ENCODE data around the gene NBAS.

Gene NBAS

GRCh38 chr2:15591692-15592463 is 30.7 kb upstream of the NBAS start, which contains the start of gene DDX1:
TSS of gene DDX1 (plus strand) at chr2:15591868. CDS start at chr2:15591934, 66 bp downstream.
- Histone ChIP-seq H4K20me1 (ENCODE audit: low read depth, low read length) (no peaks in the 10 kb centered on the region), H3K4me2 (ENCODE audit: low read depth, low read length, poor library complexity, severe bottlenecking) (peak within 1 kb of the TSS; percentile 96), H3K79me2 (ENCODE audit: insufficient read depth, low read length) (peaks cover 47% of the 10 kb centered on the region), H3F3A (ENCODE audit: insufficient read depth) (no peaks in the 10 kb centered on the region; the same call in 1 of the 2 replicates), H3K9ac (ENCODE audit: low read length) (peak within 1 kb of the TSS; percentile 96), H3K9me2 (replicated peaks; ENCODE audit: insufficient read depth, low read length) (no peaks in the 10 kb centered on the region), H3K9me3 (ENCODE audit: insufficient read depth, low read length) (no peaks in the 10 kb centered on the region), H3K36me3 (ENCODE audit: low read length) (peaks cover 18% of the 10 kb centered on the region), H3K4me3 (ENCODE audit: insufficient read depth, low read length, poor library complexity, severe bottlenecking) (peak within 1 kb of the TSS; percentile 76), H2AFZ (ENCODE audit: low read depth, low read length, severe bottlenecking) (peak within 1 kb of the TSS; percentile 97), H3K27me3 (ENCODE audit: low read length) (no peaks in the 10 kb centered on the region), H3K27ac (ENCODE audit: low read depth, low read length) (peak within 1 kb of the TSS; percentile 40)
- TF ChIP-seq, protein P1, sequence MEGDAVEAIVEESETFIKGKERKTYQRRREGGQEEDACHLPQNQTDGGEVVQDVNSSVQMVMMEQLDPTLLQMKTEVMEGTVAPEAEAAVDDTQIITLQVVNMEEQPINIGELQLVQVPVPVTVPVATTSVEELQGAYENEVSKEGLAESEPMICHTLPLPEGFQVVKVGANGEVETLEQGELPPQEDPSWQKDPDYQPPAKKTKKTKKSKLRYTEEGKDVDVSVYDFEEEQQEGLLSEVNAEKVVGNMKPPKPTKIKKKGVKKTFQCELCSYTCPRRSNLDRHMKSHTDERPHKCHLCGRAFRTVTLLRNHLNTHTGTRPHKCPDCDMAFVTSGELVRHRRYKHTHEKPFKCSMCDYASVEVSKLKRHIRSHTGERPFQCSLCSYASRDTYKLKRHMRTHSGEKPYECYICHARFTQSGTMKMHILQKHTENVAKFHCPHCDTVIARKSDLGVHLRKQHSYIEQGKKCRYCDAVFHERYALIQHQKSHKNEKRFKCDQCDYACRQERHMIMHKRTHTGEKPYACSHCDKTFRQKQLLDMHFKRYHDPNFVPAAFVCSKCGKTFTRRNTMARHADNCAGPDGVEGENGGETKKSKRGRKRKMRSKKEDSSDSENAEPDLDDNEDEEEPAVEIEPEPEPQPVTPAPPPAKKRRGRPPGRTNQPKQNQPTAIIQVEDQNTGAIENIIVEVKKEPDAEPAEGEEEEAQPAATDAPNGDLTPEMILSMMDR (IDR thresholded peaks at IDR 0.05; ENCODE audit: insufficient read depth, low read length, poor library complexity, severe bottlenecking) = no peak
- TF ChIP-seq EZH2phosphoT487 (conservative IDR thresholded peaks at IDR 0.05; ENCODE audit: low read length) = no peak

DNA sequence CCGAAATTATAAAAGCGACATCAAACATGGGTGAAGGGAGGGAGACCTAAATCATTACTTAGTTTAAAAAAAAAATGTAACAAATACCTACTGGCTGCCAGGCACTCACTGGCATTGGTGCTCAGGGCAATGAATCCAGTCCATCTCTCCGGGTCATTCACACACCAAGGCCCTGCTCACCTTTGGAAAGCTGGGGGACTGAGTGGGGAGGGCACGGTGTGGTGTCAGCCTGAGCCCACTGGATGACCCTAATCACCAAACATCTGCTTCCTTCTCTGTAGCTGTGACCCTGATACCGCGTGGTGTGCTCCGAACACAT is 30.2 kb upstream of the NBAS start:
- Histone ChIP-seq H3K9me2 (replicated peaks; ENCODE audit: insufficient read depth, low read length) (no peaks in the 10 kb centered on the region), H3K9ac (ENCODE audit: low read length) (peak overlapping the region; percentile 96), H3K27me3 (ENCODE audit: low read length) (no peaks in the 10 kb centered on the region), H3K9me3 (ENCODE audit: insufficient read depth, low read length) (no peaks in the 10 kb centered on the region), H3F3A (ENCODE audit: insufficient read depth) (no peaks in the 10 kb centered on the region; the same call in 1 of the 2 replicates), H3K4me2 (ENCODE audit: low read depth, low read length, poor library complexity, severe bottlenecking) (peak overlapping the region; percentile 96), H3K4me3 (ENCODE audit: insufficient read depth, low read length, poor library complexity, severe bottlenecking) (peak overlapping the region; percentile 76), H3K36me3 (ENCODE audit: low read length) (peaks cover 12% of the 10 kb centered on the region), H3K79me2 (ENCODE audit: insufficient read depth, low read length) (peaks cover 47% of the 10 kb centered on the region), H2AFZ (ENCODE audit: low read depth, low read length, severe bottlenecking) (peak overlapping the region; percentile 97), H3K27ac (ENCODE audit: low read depth, low read length) (peak overlapping the region; percentile 40; the same call in 1 of the 2 replicates), H4K20me1 (ENCODE audit: low read depth, low read length) (no peaks in the 10 kb centered on the region)
- no peak for TF ChIP-seq EZH2phosphoT487 (conservative IDR thresholded peaks at IDR 0.05; ENCODE audit: low read length)

GRCh38 chr2:15588329-15588919 is 27.3 kb upstream of the NBAS start:
- H3K9me2 ChIP-seq (replicated peaks; ENCODE audit: insufficient read depth, low read length) = no peaks in the 10 kb centered on the region
- H3K27me3 ChIP-seq (ENCODE audit: low read length) = no peaks in the 10 kb centered on the region
- TF ChIP-seq, protein P1 (IDR thresholded peaks at IDR 0.05; ENCODE audit: insufficient read depth, low read length, poor library complexity, severe bottlenecking) = peak; percentile 31
- TF ChIP-seq EZH2phosphoT487 (conservative IDR thresholded peaks at IDR 0.05; ENCODE audit: low read length) = no peak

More at GRCh38 chr2:15588329-15588919, 27.3 kb upstream of the NBAS start:
- no peaks in the 10 kb centered on the region for H3K36me3 ChIP-seq (ENCODE audit: low read length)
- no peak overlapping the region for H3K4me2 ChIP-seq (ENCODE audit: low read depth, low read length, poor library complexity, severe bottlenecking)
- H3K27ac ChIP-seq (ENCODE audit: low read depth, low read length) = no peak overlapping the region
- no peaks in the 10 kb centered on the region; the same call in 1 of the 2 replicates for H3F3A ChIP-seq (ENCODE audit: insufficient read depth)
- no peak overlapping the region for H3K9ac ChIP-seq (ENCODE audit: low read length)
- H3K79me2 ChIP-seq (ENCODE audit: insufficient read depth, low read length) = peaks cover 24% of the 10 kb centered on the region
- H4K20me1 ChIP-seq (ENCODE audit: low read depth, low read length) = no peaks in the 10 kb centered on the region
- H3K9me3 ChIP-seq (ENCODE audit: insufficient read depth, low read length) = no peaks in the 10 kb centered on the region
- no peak overlapping the region for H2AFZ ChIP-seq (ENCODE audit: low read depth, low read length, severe bottlenecking)
- no peak overlapping the region for H3K4me3 ChIP-seq (ENCODE audit: insufficient read depth, low read length, poor library complexity, severe bottlenecking)

All from SU-DHL-6 (cell line).